HepG2 (cell line): ENCODE measurements around the gene ALG11. TPM values are rescaled to one million over a fixed set of nuclear protein-coding genes. Genes with fewer than 3 reads are reported as not detected.
A peak's percentile ranks its signal among the peaks of the same experiment; 100 is the strongest.

Source experiments
- CBX2 ChIP-seq, 2 experiments: fragments of 200-600 bp in 1 of 2; sonication (generic); formaldehyde crosslinking in 1 of 2; IDR thresholded peaks; 2 replicates each; pipeline versions ENCODE4 v1.7.0 to v1.8.1; 2018 to 2022; ENCODE audit warnings: low read depth in 2 of 2, low read length in 1 of 2, mild to moderate bottlenecking in 1 of 2, missing genetic modification reagents in 1 of 2
- HOXA3 ChIP-seq: sonication (generic); formaldehyde crosslinking; IDR thresholded peaks from 2 replicates; pipeline ENCODE4 v1.5.0; 2020; ENCODE audit warnings: missing genetic modification reagents
- HOXA7 ChIP-seq: sonication (generic); formaldehyde crosslinking; IDR thresholded peaks from 2 replicates; pipeline ENCODE4 v1.8.1; 2022; ENCODE audit warnings: mild to moderate bottlenecking, missing genetic modification reagents, moderate library complexity
- MYC ChIP-seq: sonication (generic); formaldehyde crosslinking; IDR thresholded peaks from 2 replicates; pipeline ENCODE4 v1.9.0; 2021; ENCODE audit warnings: missing genetic modification reagents, borderline replicate concordance
- PHF8 ChIP-seq: sonication (generic); formaldehyde crosslinking; IDR thresholded peaks from 2 replicates; pipeline ENCODE4 v1.5.0; 2020; ENCODE audit warnings: missing genetic modification reagents
- RCOR2 ChIP-seq: IDR thresholded peaks from 2 replicates; pipeline ENCODE4 v1.6.1; 2016; ENCODE audit warnings: missing biosample characterization, missing genetic modification reagents
- RERE ChIP-seq: IDR thresholded peaks from 2 replicates; pipeline ENCODE4 v1.6.1; 2016; ENCODE audit warnings: low read depth, missing genetic modification reagents, missing compliant biosample characterization
- REXO4 ChIP-seq: sonication (generic); formaldehyde crosslinking; IDR thresholded peaks from 2 replicates; pipeline ENCODE4 v1.8.0; 2022; ENCODE audit warnings: missing genetic modification reagents, mild to moderate bottlenecking, borderline replicate concordance
- RXRB ChIP-seq: IDR thresholded peaks from 2 replicates; pipeline ENCODE4 v1.6.1; 2016; ENCODE audit warnings: borderline replicate concordance, missing genetic modification reagents, missing compliant biosample characterization
- SMAD3 ChIP-seq: sonication (generic); formaldehyde crosslinking; IDR thresholded peaks from 2 replicates; pipeline ENCODE4 v1.4.0; 2020; ENCODE audit warnings: missing genetic modification reagents
- SP1 ChIP-seq, 2 experiments: fragments of 450-650 bp in 1 of 2; sonication (generic) in 1 of 2; formaldehyde crosslinking in 1 of 2; IDR thresholded peaks; 2 replicates each; pipeline versions ENCODE4 v1.4.0 to v1.6.1; 2016 to 2020; ENCODE audit warnings: missing genetic modification reagents in 1 of 2
- TFDP1 ChIP-seq: IDR thresholded peaks from 2 replicates; pipeline ENCODE4 v1.6.1; 2016; ENCODE audit warnings: missing compliant biosample characterization, missing genetic modification reagents, borderline replicate concordance
- ZBTB26 ChIP-seq: IDR thresholded peaks from 2 replicates; pipeline ENCODE4 v1.6.1; 2016; ENCODE audit warnings: missing compliant biosample characterization, missing genetic modification reagents, borderline replicate concordance
- ZBTB37 ChIP-seq: sonication (generic); formaldehyde crosslinking; IDR thresholded peaks from 2 replicates; pipeline ENCODE4 v1.4.0; 2020; ENCODE audit warnings: mild to moderate bottlenecking, missing genetic modification reagents
- ZBTB8A ChIP-seq: sonication (generic); formaldehyde crosslinking; IDR thresholded peaks from 2 replicates; pipeline ENCODE4 v1.4.0; 2020; ENCODE audit warnings: mild to moderate bottlenecking, low read depth, missing genetic modification reagents, borderline replicate concordance
- ZNF251 ChIP-seq: sonication (generic); formaldehyde crosslinking; IDR thresholded peaks from 2 replicates; pipeline ENCODE4 v1.9.0; 2021; ENCODE audit warnings: mild to moderate bottlenecking, missing genetic modification reagents
- ZNF432 ChIP-seq: sonication (generic); formaldehyde crosslinking; IDR thresholded peaks from 2 replicates; pipeline ENCODE4 v1.5.0; 2020; ENCODE audit warnings: missing genetic modification reagents, mild to moderate bottlenecking, borderline replicate concordance
- ZSCAN31 ChIP-seq: sonication (generic); formaldehyde crosslinking; IDR thresholded peaks from 2 replicates; pipeline ENCODE4 v1.5.0; 2020; ENCODE audit warnings: low read depth, mild to moderate bottlenecking, missing genetic modification reagents
- polyA plus RNA-seq, 8 experiments: library from polyadenylated mRNA; depleted of rRNA in 3 of 8; stranded (reverse) in 7 of 8; unstranded in 1 of 8; fragments of >200 nt; fragmentation: Illumina TruSeq in 4 of 8; extraction: Trizol in 4 of 8; gene quantifications; 2 replicates each; pipeline versions ENCODE4 v1.2.1 to v1.2.3, GENCODE V29; 2011 to 2016; ENCODE audit warnings: low read depth in 4 of 8, missing spikeins in 1 of 8, mixed read lengths in 1 of 8; ENCODE audit not compliant: insufficient read depth in 1 of 8
- total RNA-seq, 5 experiments: library from RNA; depleted of rRNA; stranded (reverse); fragments of >200 nt; fragmentation: Illumina TruSeq; extraction: Trizol; gene quantifications; 2 replicates each; pipeline ENCODE4 v1.2.3, GENCODE V29; 2016; ENCODE audit warnings: low read depth in 1 of 5

ALG11 gene
- total and polyA plus RNA-seq, 2 of the 13 experiments (the other 11 are each of a cell fraction or from before 2014, with no cell fraction given): 14.7 to 27.9 TPM

- TF ChIP-seq ZSCAN31 (CRISPR knock-in tag) (peak; percentile 96), ZNF432 (CRISPR knock-in tag) (no peak), HOXA7 (CRISPR knock-in tag) (no peak; the same call in 1 of the 2 replicates), RXRB (CRISPR knock-in tag) (peak; percentile 82), ZBTB8A (CRISPR knock-in tag) (peak; percentile 85; the same call in 1 of the 2 replicates), RCOR2 (peak; percentile 82), HOXA3 (peak; percentile 91), ZBTB26 (CRISPR knock-in tag) (peak; percentile 20; the same call in 1 of the 2 replicates), TFDP1 (CRISPR knock-in tag) (peak; percentile 59; the same call in 1 of the 2 replicates), SP1 (IDR thresholded peaks at IDR 0.05) (peak; percentile 66; the same call in 1 of the 2 replicates), SP1 (CRISPR knock-in tag; IDR thresholded peaks at IDR 0.05) (peak; percentile 99), REXO4 (0 out of 2 replicates have a peak, but pooled peaks have one; percentile 50), ZNF251 (0 out of 2 replicates have a peak, but pooled peaks have one; percentile 73), ZBTB37 (CRISPR knock-in tag) (no peak), SMAD3 (CRISPR knock-in tag) (peak; percentile 56; the same call in 1 of the 2 replicates), PHF8 (CRISPR knock-in tag) (peak; percentile 87), CBX2 (IDR thresholded peaks at IDR 0.05; ENCODE audit: low read depth, low read length) (no peak), CBX2 (CRISPR knock-in tag; IDR thresholded peaks at IDR 0.05; ENCODE audit: low read depth) (no peak; the same call in 1 of the 2 replicates), RERE (CRISPR knock-in tag) (0 out of 2 replicates have a peak, but pooled peaks have one; percentile 61), MYC (CRISPR knock-in tag) (peak; percentile 82; the same call in 1 of the 2 replicates)
Measured at GRCh38 chr13:52011632-52012511, at the start of gene ALG11 (continued).
